Liver (tissue), 9 donors: ENCODE measurements around the gene TAS2R40. TPM values are rescaled to one million over a fixed set of nuclear protein-coding genes. Genes with fewer than 3 reads are reported as not detected.
A peak's percentile ranks its signal among the peaks of the same experiment; 100 is the strongest.
"Not testable (repeated sequence)": the region's sequence is repeated elsewhere in the genome, so short reads cannot be mapped to it uniquely, and the experiment has no call there.

Experiments used
- DNase-seq: peaks from one replicate; pipeline ENCODE4 v3.0.0-alpha.2; 2017; ENCODE audit warnings: low spot score
- H3K27ac ChIP-seq, 2 donors: one replicate each; pipeline ENCODE4 v1.7.0; 2013; ENCODE audit warnings: inconsistent platforms in 2 of 2, low read length in 2 of 2, control low read depth in 1 of 2, low read depth in 1 of 2, mild to moderate bottlenecking in 1 of 2
- H3K27me3 ChIP-seq, 4 donors: one replicate each; pipeline versions ENCODE4 v1.6.1 to v1.7.0; 2013; ENCODE audit warnings: low read length in 3 of 4, inconsistent platforms in 1 of 4, mild to moderate bottlenecking in 1 of 4, moderate library complexity in 1 of 4; ENCODE audit not compliant: control insufficient read depth in 4 of 4, insufficient read depth in 4 of 4
- H3K36me3 ChIP-seq, 4 donors: one replicate each; pipeline versions ENCODE4 v1.6.1 to v1.7.0; 2013; ENCODE audit warnings: low read length in 3 of 4, mild to moderate bottlenecking in 3 of 4, low read depth in 1 of 4, moderate library complexity in 1 of 4; ENCODE audit not compliant: control insufficient read depth in 4 of 4, insufficient read depth in 3 of 4
- H3K4me1 ChIP-seq, 4 donors: one replicate each; pipeline versions ENCODE4 v1.6.1 to v1.7.0; 2013; ENCODE audit warnings: low read length in 3 of 4, mild to moderate bottlenecking in 3 of 4, moderate library complexity in 1 of 4; ENCODE audit not compliant: control insufficient read depth in 4 of 4, insufficient read depth in 4 of 4
- H3K4me3 ChIP-seq, 3 donors: one replicate each; pipeline versions ENCODE4 v1.6.1 to v1.7.0; 2013; ENCODE audit warnings: low read length in 3 of 3, control low read depth in 1 of 3, low read depth in 1 of 3, mild to moderate bottlenecking in 1 of 3
- H3K9ac ChIP-seq, 2 donors: one replicate each; pipeline ENCODE4 v1.7.0; 2013; ENCODE audit warnings: low read length in 2 of 2, mild to moderate bottlenecking in 2 of 2, moderate library complexity in 2 of 2, control low read depth in 1 of 2, low read depth in 1 of 2
- H3K9me3 ChIP-seq, 4 donors: one replicate each; pipeline versions ENCODE4 v1.6.1 to v1.7.0; 2013; ENCODE audit warnings: low read length in 3 of 4; ENCODE audit not compliant: control insufficient read depth in 4 of 4
- CTCF ChIP-seq: fragments of 150-350 bp; IDR thresholded peaks from 2 replicates; pipeline ENCODE4 v1.5.1; 2017; ENCODE audit warnings: improper control_type of control experiment, low read depth, low read length; ENCODE audit not compliant: missing input control
- EGR1 ChIP-seq, 2 donors: IDR thresholded peaks; 2 replicates each; pipeline ENCODE4 v1.6.1; 2016 to 2018; ENCODE audit warnings: antibody characterized with exemption in 2 of 2, low read depth in 2 of 2
- FOXA1 ChIP-seq: IDR thresholded peaks from 2 replicates; pipeline ENCODE4 v1.6.1; 2016; ENCODE audit warnings: antibody characterized with exemption
- FOXA2 ChIP-seq: IDR thresholded peaks from 2 replicates; pipeline ENCODE4 v1.6.1; 2016; ENCODE audit warnings: antibody characterized with exemption
- GABPA ChIP-seq, 2 donors: IDR thresholded peaks in 1 of 2; conservative IDR thresholded peaks in 1 of 2; 2 replicates each; pipeline ENCODE4 v1.6.1; 2016; ENCODE audit warnings: antibody characterized with exemption in 2 of 2, mild to moderate bottlenecking in 1 of 2, moderate library complexity in 1 of 2
- HNF4A ChIP-seq, 2 donors: conservative IDR thresholded peaks; 2 replicates each; pipeline ENCODE4 v1.6.1; 2016; ENCODE audit warnings: antibody characterized with exemption in 2 of 2, mild to moderate bottlenecking in 2 of 2
- HNF4G ChIP-seq: IDR thresholded peaks from 2 replicates; pipeline ENCODE4 v1.6.1; 2016; ENCODE audit warnings: antibody characterized with exemption
- JUND ChIP-seq, 2 donors: IDR thresholded peaks; 2 replicates each; pipeline ENCODE4 v1.6.1; 2016; ENCODE audit warnings: antibody characterized with exemption in 2 of 2
- MAX ChIP-seq: IDR thresholded peaks from 2 replicates; pipeline ENCODE4 v1.6.1; 2016; ENCODE audit warnings: antibody characterized with exemption
- NR2F2 ChIP-seq: IDR thresholded peaks from 2 replicates; pipeline ENCODE4 v1.6.1; 2016; ENCODE audit warnings: antibody characterized with exemption
- RAD21 ChIP-seq, 2 donors: IDR thresholded peaks; 2 replicates each; pipeline ENCODE4 v1.6.1; 2016; ENCODE audit warnings: antibody characterized with exemption in 2 of 2, mild to moderate bottlenecking in 2 of 2
- REST ChIP-seq: IDR thresholded peaks from 2 replicates; pipeline ENCODE4 v1.6.1; 2016; ENCODE audit warnings: antibody characterized with exemption, mild to moderate bottlenecking
- RXRA ChIP-seq, 2 donors: IDR thresholded peaks; 2 replicates each; pipeline ENCODE4 v1.6.1; 2017 to 2018; ENCODE audit warnings: antibody characterized with exemption in 2 of 2, mild to moderate bottlenecking in 1 of 2
- SP1 ChIP-seq: IDR thresholded peaks from 2 replicates; pipeline ENCODE4 v1.6.1; 2018; ENCODE audit warnings: antibody characterized with exemption, mild to moderate bottlenecking
- TAF1 ChIP-seq: conservative IDR thresholded peaks from 2 replicates; pipeline ENCODE4 v1.6.1; 2016; ENCODE audit warnings: antibody characterized with exemption, mild to moderate bottlenecking
- YY1 ChIP-seq: IDR thresholded peaks from 2 replicates; pipeline ENCODE4 v1.6.1; 2016; ENCODE audit warnings: antibody characterized with exemption, mild to moderate bottlenecking
- WGBS: extraction: QIAGEN DNeasy Blood & Tissue Kit; methylation state at CpG from one replicate; pipeline ENCODE4 v1.1.7; 2013; 5-methylcytosine and 5-hydroxymethylcytosine counted together
- polyA plus RNA-seq, 2 donors: library from polyadenylated mRNA; stranded (reverse) in 1 of 2; unstranded in 1 of 2; fragments of 200-250 nt in 1 of 2; fragments of >200 nt in 1 of 2; fragmentation: Nextera tagmentation in 1 of 2; extraction: Ambion mirVana in 1 of 2; gene quantifications; one replicate each; pipeline versions ENCODE4 v1.2.1 to v1.2.3, GENCODE V29; 2013 to 2015
- total RNA-seq, 2 donors: library from RNA; depleted of rRNA; stranded (reverse); fragments of >200 nt; gene quantifications; one replicate each; pipeline ENCODE4 v1.2.3, GENCODE V29; 2014
- TF ChIP-seq, protein P1 (sequence below): IDR thresholded peaks from 2 replicates; pipeline ENCODE4 v1.6.1; 2016; ENCODE audit warnings: antibody characterized with exemption
- TF ChIP-seq, protein P2 (sequence below): IDR thresholded peaks from 2 replicates; pipeline ENCODE4 v1.6.1; 2016; ENCODE audit warnings: antibody characterized with exemption
- donor health status: healthy.
- donor health status: healthy.
- donor health status: healthy.
- donor health status: healthy.
- donor health status: healthy.

The TAS2R40 gene
- total and polyA plus RNA-seq, 4 donors: not detected

DNA sequence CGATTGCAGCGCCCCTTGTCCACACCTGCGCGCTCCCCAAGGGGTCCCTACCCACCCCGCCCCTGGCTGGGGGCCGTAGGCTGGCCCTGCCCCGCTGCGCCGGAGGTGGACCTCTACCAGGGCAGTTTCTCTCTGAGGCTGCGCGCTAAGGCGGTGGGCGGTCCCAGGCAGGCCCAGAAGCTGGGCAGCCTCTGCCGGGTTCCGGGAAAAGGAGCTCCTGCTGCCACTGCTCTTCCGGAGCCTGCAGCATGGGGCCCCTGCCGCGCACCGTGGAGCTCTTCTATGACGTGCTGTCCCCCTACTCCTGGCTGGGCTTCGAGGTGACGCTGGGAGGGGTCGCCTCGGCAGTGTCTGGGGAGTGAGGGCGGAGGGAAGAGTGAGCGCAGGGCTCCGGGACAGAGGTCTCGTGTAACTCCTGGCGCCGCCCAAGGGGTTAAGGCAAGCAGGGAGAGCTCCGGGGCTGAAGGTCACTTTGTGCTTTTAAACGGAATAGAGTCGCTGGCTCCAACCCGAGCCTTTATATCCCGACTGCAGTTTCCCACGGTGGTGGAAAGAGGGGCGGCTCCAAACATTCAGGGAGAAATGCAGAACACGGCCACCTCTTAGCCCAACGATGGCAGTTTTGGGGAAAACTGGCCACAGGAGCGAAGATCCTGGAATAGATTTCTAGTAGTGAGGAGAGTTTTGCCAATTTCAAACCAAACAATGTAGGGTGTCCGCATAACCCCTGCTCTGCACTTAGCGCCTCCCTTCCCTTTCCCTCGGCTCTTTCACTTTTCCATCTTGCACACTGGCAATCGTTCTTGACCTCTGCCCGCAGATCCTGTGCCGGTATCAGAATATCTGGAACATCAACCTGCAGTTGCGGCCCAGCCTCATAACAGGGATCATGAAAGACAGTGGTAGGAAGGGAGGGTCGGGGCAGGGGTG is 41.7 kb downstream of the TAS2R40 start, which contains the start of gene GSTK1:
Gene GSTK1 (plus strand): TSS at position 176 of the 930 bp plus-strand sequence. CDS start 73 bp downstream, at position 249.
- TF ChIP-seq FOXA1: no peak
- peak; percentile 48 to 63 for TF ChIP-seq RXRA (IDR thresholded peaks at IDR 0.05)
- peak; percentile 70 for TF ChIP-seq SP1
- no peak for TF ChIP-seq FOXA2
- peak; percentile 74 for TF ChIP-seq TAF1
- TF ChIP-seq HNF4A (conservative IDR thresholded peaks at IDR 0.05): peak; percentile 71 to 83
- peak; percentile 70 for TF ChIP-seq NR2F2
- peak; percentile 66 for TF ChIP-seq HNF4G
- TF ChIP-seq YY1: peak; percentile 70
- peak; percentile 75 for TF ChIP-seq REST
- peak; percentile 2 to 32 for TF ChIP-seq RAD21 (IDR thresholded peaks at IDR 0.05)
- no peak for TF ChIP-seq EGR1 (IDR thresholded peaks at IDR 0.05; ENCODE audit: low read depth in 2 of 2)
- peak; percentile 76 for TF ChIP-seq MAX
- no peak for TF ChIP-seq CTCF
- TF ChIP-seq, protein P1, sequence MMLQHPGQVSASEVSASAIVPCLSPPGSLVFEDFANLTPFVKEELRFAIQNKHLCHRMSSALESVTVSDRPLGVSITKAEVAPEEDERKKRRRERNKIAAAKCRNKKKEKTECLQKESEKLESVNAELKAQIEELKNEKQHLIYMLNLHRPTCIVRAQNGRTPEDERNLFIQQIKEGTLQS: no peak
- TF ChIP-seq, protein P2, sequence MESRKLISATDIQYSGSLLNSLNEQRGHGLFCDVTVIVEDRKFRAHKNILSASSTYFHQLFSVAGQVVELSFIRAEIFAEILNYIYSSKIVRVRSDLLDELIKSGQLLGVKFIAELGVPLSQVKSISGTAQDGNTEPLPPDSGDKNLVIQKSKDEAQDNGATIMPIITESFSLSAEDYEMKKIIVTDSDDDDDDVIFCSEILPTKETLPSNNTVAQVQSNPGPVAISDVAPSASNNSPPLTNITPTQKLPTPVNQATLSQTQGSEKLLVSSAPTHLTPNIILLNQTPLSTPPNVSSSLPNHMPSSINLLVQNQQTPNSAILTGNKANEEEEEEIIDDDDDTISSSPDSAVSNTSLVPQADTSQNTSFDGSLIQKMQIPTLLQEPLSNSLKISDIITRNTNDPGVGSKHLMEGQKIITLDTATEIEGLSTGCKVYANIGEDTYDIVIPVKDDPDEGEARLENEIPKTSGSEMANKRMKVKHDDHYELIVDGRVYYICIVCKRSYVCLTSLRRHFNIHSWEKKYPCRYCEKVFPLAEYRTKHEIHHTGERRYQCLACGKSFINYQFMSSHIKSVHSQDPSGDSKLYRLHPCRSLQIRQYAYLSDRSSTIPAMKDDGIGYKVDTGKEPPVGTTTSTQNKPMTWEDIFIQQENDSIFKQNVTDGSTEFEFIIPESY: peak; percentile 14
- peak; percentile 17 to 33 for TF ChIP-seq JUND (IDR thresholded peaks at IDR 0.05)
- TF ChIP-seq GABPA (IDR thresholded peaks at IDR 0.05 in 1 of 2, conservative IDR thresholded peaks at IDR 0.05 in 1 of 2): no peak
- under 1% methylated on average over 48 of the region's 48 CpGs for WGBS
- peaks cover 0 to 15% (median 7%) of the 10 kb centered on the region in 4 donors for H3K36me3 ChIP-seq

DNA sequence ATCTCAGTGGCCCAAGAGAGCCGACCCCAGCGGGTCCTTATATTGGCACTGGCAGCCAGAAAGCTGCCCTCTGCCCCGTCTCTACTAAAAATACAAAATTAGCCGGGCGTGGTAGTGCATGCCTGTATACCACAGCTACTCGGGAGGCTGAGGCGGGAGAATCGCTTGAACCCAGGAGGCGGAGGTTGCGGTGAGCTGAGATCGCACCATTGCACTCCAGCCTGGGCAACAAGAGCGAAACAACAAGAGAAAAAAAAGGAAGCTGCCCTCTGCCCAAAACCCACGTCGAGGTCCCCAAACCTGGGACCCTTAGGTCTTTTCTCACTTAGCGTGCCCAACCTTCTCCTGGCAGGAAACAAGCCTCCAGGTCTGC is 42.3 kb downstream of the TAS2R40 start:
- H3K27ac ChIP-seq: peak overlapping the region in 1 of 2 donors; percentile 87
- H3K4me3 ChIP-seq: peak overlapping the region; percentile 68 to 85 (median 83)
- not testable (repeated sequence) for H3K27me3 ChIP-seq, H3K9me3 ChIP-seq, DNase-seq
- peak overlapping the region; percentile 67 to 82 for H3K9ac ChIP-seq
- WGBS: 30% methylated on average over 15 of the region's 15 CpGs
- H3K36me3 ChIP-seq: peaks cover 0 to 19% (median 7%) of the 10 kb centered on the region in 4 donors
- H3K4me1 ChIP-seq: peaks cover 8 to 38% (median 26%) of the 10 kb centered on the region in 4 donors

More for the DNA sequence above, 41.7 kb downstream of the TAS2R40 start, which contains the start of gene GSTK1:
- Histone ChIP-seq H3K9ac (peak within 1 kb of the TSS; percentile 67 to 82), H3K9me3 (no peaks in the 10 kb centered on the region), H3K27ac (peak within 1 kb of the TSS; percentile 40 to 87), H3K4me3 (peak within 1 kb of the TSS; percentile 68 to 85 (median 83)), H3K4me1 (peaks cover 8 to 36% (median 22%) of the 10 kb centered on the region in 4 donors), H3K27me3 (no peaks in the 10 kb centered on the region)
- peak; percentile 77 for DNase-seq
